GM20000 (cell line): ENCODE measurements around the gene ACVR2A.

Experiments used
- DNase-seq: peaks from one replicate; pipeline ENCODE4 v3.0.0; 2012; ENCODE audit warnings: low spot score
- TF ChIP-seq, protein P1 (sequence below): IDR thresholded peaks from 2 replicates; pipeline ENCODE4 v1.5.1; 2012; ENCODE audit warnings: mild to moderate bottlenecking, control low read depth; ENCODE audit errors: extremely low read depth, missing control alignments

Gene ACVR2A

GRCh38 chr2:147860009-147860408 lies 15.2 kb downstream of the ACVR2A start:
- TF ChIP-seq, protein P1, sequence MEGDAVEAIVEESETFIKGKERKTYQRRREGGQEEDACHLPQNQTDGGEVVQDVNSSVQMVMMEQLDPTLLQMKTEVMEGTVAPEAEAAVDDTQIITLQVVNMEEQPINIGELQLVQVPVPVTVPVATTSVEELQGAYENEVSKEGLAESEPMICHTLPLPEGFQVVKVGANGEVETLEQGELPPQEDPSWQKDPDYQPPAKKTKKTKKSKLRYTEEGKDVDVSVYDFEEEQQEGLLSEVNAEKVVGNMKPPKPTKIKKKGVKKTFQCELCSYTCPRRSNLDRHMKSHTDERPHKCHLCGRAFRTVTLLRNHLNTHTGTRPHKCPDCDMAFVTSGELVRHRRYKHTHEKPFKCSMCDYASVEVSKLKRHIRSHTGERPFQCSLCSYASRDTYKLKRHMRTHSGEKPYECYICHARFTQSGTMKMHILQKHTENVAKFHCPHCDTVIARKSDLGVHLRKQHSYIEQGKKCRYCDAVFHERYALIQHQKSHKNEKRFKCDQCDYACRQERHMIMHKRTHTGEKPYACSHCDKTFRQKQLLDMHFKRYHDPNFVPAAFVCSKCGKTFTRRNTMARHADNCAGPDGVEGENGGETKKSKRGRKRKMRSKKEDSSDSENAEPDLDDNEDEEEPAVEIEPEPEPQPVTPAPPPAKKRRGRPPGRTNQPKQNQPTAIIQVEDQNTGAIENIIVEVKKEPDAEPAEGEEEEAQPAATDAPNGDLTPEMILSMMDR: no peak
- DNase-seq: no peak

DNA sequence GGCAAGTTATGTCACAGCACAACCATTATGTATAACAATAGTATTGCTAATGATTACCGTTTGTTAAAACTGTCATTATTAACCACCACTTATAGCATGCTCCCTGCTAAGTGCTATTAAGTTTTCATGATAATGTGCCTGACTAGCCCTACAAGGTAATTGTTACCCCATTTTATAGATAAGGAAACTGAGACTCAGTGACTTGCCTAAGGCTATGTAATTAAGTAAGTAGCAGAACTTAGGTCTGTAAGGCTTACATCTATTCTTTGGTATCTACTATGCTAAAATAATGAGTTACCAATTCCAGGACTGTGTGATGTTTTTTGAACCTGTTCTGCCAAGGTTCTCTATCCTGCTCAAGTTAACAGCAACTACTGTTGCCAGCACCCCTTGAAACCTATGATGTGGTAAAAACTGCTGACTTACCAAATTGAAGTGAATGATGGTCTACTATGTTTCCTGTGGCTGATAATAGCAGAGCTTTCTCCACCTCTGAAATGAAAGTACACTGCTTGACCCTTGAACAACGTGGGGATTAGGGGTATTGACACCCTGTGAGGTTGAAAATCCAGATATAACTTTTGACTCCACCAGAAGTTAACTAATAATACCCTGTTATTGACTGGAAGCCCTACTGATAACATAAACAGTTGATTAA lies 18.2 kb downstream of the ACVR2A start:
- DNase-seq: no peak
- TF ChIP-seq, protein P1: no peak

DNA sequence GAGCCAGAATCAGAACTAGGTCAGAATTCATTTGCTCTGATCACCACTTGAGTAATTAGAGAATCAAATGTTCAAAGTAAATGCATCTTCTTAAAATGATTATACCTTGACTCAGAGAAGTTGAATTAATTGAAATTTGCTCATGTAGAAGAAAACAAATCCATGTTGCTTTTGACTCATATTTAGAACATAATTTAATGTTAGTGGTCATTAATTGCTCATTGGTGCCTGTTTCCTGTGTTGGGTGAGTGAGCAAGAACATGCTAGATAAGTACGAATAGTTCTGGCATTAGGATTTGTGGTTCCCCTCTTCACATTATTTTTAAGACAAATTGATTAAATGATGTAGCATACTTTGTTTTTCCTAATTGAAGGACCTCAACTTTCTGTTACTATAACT lies 19.0 kb downstream of the ACVR2A start:
- TF ChIP-seq, protein P1: no peak
- no peak for DNase-seq

- TF ChIP-seq, protein P1: no peak
- no peak for DNase-seq
Measured at GRCh38 chr2:147865560-147865959, 20.7 kb downstream of the ACVR2A start.

GRCh38 chr2:147867050-147867449 lies 22.2 kb downstream of the ACVR2A start:
- no peak for DNase-seq
- TF ChIP-seq, protein P1: no peak

DNA sequence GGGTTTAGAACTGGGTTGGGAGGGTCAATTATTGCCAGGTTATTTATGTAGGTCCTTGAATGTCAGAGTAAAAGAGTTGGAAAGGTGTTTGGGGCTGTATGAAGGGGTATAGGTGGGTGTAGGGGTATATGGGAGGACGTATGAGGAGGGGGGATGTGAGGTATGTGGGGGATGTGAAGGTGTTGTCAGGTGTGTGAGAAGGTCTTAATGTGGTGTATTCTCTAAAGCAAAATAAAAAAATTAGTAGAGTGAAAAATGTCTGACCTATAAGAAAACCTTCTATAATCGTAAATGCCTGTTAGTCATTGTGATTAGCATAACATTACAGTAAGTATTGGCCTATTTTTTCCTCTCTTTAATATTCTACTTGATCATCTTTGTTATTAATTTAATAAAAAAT lies 25.1 kb downstream of the ACVR2A start:
- TF ChIP-seq, protein P1: no peak
- no peak for DNase-seq

DNA sequence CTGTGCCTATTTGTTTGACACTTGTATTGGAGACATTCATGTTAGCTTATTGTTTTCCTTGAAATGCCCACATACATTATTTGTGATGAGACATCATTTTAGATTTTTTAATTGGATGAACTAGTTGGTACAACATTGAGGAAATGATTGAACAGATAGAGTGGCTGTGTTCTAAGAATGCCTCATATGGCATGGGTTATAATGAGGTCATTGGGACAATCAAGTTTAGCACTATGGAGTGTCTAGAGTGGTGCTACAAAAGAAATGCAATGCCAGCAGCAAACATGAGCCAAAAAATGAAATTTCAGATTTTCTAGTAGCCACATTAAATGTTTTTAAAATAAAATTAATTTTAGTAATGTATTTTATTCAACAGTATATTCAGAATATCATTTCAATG lies 28.1 kb downstream of the ACVR2A start:
- TF ChIP-seq, protein P1: no peak
- no peak for DNase-seq
